ENCODE data around the gene SPATA3. TPM values are rescaled to one million over a fixed set of nuclear protein-coding genes. Genes with fewer than 3 reads are reported as not detected.

The SPATA3 gene
- total and polyA plus RNA-seq, 2 of the 8 experiments (the other 6 are each of a cell fraction or from before 2014, with no cell fraction given) = not detected

DNA sequence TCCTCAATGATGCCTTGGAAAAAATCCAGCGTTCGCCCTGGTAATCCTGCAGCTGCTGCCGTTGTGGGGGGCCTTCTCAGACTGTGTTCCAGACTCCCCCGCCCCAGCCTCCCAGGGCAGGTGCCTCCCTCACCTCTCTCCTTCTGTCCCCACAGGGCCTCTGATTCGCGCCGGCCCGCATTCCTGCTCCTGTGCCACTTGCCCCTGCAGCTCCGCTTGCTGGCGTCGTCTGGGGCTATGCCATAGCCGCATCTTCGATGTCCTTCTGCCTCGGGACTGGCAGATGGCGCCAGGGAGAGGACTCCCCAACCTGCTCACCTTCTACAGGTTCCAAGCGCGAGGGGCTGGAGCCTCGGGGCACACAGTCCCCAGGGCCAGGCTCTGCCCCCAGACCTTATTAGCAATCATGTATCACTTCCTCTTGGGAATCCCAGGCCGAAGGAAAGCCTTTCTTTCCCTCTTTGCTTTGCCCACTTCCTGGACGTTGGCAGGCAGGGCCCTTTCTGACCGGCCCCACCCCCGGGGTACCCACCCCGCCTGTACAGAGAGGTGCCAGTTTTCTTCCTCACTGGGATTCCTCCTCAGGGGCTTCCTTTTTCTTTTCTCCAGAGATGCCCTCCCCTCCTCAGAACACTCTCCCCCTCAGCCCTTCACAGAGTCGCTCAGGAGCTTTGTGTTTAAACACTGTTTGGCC is 4.4 kb downstream of the SPATA3 start (continued):
- TF ChIP-seq E2F6 (IDR thresholded peaks at IDR 0.05) = peak; percentile 86
- no peak for TF ChIP-seq ASH2L (IDR thresholded peaks at IDR 0.05; ENCODE audit: low read length)
- TF ChIP-seq SRF (IDR thresholded peaks at IDR 0.05; ENCODE audit: low read depth, low read length) = no peak
- TF ChIP-seq POU5F1 (IDR thresholded peaks at IDR 0.05; ENCODE audit: low read depth, low read length) = no peak
- no peak for TF ChIP-seq ATF3 (IDR thresholded peaks at IDR 0.05; ENCODE audit: insufficient read depth, low read depth, low read length)
- no peak for TF ChIP-seq TAF1 (IDR thresholded peaks at IDR 0.05; ENCODE audit: low read depth, low read length)
- no peak for TF ChIP-seq NRF1 (IDR thresholded peaks at IDR 0.05; ENCODE audit: low read depth, low read length)
- TF ChIP-seq USF2 (IDR thresholded peaks at IDR 0.05; ENCODE audit: low read length) = no peak
